AG04450 (cell line): Measurements from ENCODE around the gene MYL7. TPM values are rescaled to one million over a fixed set of nuclear protein-coding genes. Genes with fewer than 3 reads are reported as not detected.

Experiments used
- CTCF ChIA-PET: fragments of 300-600, 350-600 bp; formaldehyde crosslinking; extraction: SDS; loops from one replicate; lab custom pipeline; 2022; ENCODE audit warnings: antibody characterized with exemption, inconsistent platforms; lab: Charles Lee
- POLR2A ChIA-PET: fragments of 350-600 bp; formaldehyde crosslinking; extraction: SDS; loops from one replicate; lab custom pipeline; 2021; ENCODE audit warnings: antibody characterized with exemption, inconsistent platforms; lab: Yijun Ruan, JAX
- DNase-seq: peaks from one replicate; pipeline ENCODE4 v3.0.0-alpha.2; 2011; ENCODE audit warnings: low read depth, low spot score
- H3K27ac ChIP-seq: one replicate; pipeline ENCODE4 v1.5.1; 2012; ENCODE audit warnings: low read depth, low read length, control low read depth
- H3K27me3 ChIP-seq: one replicate; pipeline ENCODE4 v1.6.0; 2012; ENCODE audit warnings: low read length; ENCODE audit not compliant: control insufficient read depth, insufficient read depth
- H3K4me3 ChIP-seq: 2 replicates; pipeline ENCODE4 v1.5.1; 2011; ENCODE audit warnings: mild to moderate bottlenecking, low read depth, low read length, control low read depth
- H3K9me3 ChIP-seq: 2 replicates; pipeline ENCODE4 v1.5.1; 2012; ENCODE audit warnings: low read length; ENCODE audit not compliant: control insufficient read depth, insufficient read depth
- CTCF ChIP-seq: IDR thresholded peaks from 2 replicates; pipeline ENCODE4 v1.5.1; 2011; ENCODE audit warnings: low read depth, low read length, control low read depth, inconsistent platforms
- polyA plus RNA-seq: library from polyadenylated mRNA; depleted of rRNA; stranded (reverse); fragments of >200 nt; gene quantifications from 2 replicates; pipeline ENCODE4 v1.2.3, GENCODE V29; 2011

The MYL7 gene
- polyA plus RNA-seq, 1 experiment = not detected

DNA sequence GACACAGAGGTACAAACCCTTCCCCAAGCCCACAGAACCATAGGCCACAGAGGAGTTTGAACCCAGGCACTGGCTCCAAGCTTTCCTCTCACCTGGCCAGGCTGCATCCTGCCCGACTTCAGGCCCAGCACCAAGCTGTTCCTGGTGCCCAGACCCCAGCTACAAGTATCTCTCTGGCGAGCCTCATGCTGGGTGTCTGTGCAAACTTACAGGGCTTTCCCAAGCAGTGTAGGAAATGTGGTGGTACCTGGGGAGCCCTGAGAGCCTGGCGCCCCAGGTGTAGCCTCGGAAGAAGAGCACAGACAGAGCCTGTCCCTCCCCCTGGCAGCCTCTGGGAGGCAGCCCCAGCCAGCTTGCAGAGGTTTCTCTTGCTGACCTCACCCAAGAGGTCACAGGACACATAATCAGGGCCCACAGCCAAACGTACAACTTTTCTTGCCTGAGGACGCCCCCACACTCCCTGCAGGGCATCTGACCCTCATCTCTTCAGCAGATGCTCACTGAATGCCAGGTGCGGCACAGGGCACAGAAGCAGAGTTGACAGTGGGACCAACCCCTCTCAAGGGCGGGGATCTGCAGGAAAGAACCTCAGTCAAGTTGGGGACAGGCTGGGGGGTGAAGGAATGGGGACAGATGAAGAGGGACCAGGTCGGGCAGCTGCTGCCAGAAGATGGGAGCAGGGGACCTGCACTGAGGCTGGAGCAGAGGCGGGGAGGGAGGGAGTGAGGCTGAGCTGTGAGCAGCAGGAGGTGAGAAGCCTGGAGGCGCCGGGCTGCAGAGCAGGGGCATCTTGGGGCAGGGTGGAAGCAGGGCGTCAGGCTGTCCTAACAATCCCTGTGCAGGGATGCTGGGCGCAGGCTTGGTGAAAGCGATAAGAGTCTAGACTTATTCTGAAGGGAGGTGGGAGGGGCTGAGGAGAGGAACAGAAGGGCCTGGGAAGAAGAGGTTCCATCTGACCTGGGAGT lies 16.3 kb upstream of the MYL7 start:
- Histone ChIP-seq H3K27ac (no peak overlapping the region), H3K27me3 (no peaks in the 10 kb centered on the region), H3K9me3 (no peaks in the 10 kb centered on the region), H3K4me3 (no peak overlapping the region)
- DNase-seq = no peak
- POLR2A ChIA-PET = interaction anchor here (0.8 kb wide), 1 partner anchor 12 kb away, joined by 3 read pairs; no protein-coding TSS in a partner anchor
- TF ChIP-seq CTCF = no peak
- CTCF ChIA-PET = no interaction called here

GRCh38 chr7:44156453-44157010 lies 15.4 kb upstream of the MYL7 start:
- CTCF ChIA-PET = no interaction called here
- Histone ChIP-seq H3K27ac (no peak overlapping the region), H3K4me3 (no peak overlapping the region), H3K27me3 (no peaks in the 10 kb centered on the region), H3K9me3 (no peaks in the 10 kb centered on the region)
- POLR2A ChIA-PET = interaction anchor here (0.8 kb wide), 1 partner anchor 13 kb away, joined by 3 read pairs; no protein-coding TSS in a partner anchor
- no peak for TF ChIP-seq CTCF
- DNase-seq = no peak

- Histone ChIP-seq H3K27ac (no peak overlapping the region), H3K4me3 (no peak overlapping the region), H3K9me3 (no peaks in the 10 kb centered on the region), H3K27me3 (no peaks in the 10 kb centered on the region)
- CTCF ChIA-PET = no interaction called here
- no peak for DNase-seq
- POLR2A ChIA-PET = no interaction called here
- TF ChIP-seq CTCF = no peak
Observed at GRCh38 chr7:44155191-44156185, 14.4 kb upstream of the MYL7 start.

GRCh38 chr7:44154703-44155102 lies 13.6 kb upstream of the MYL7 start:
- CTCF ChIA-PET = no interaction called here
- no peak for DNase-seq
- no peak for TF ChIP-seq CTCF
- POLR2A ChIA-PET = no interaction called here
- H3K27me3 ChIP-seq = no peaks in the 10 kb centered on the region
- H3K27ac ChIP-seq = no peak overlapping the region
- H3K4me3 ChIP-seq = no peak overlapping the region
- H3K9me3 ChIP-seq = no peaks in the 10 kb centered on the region
